KBM-7 (cell line): ENCODE results near the gene NGRN.
A peak's percentile ranks its signal among the peaks of the same experiment; 100 is the strongest.

Source experiments
- DNase-seq: peaks from one replicate; pipeline ENCODE4 v3.0.0-alpha.2; 2015
- in situ Hi-C: fragments of 300-500 bp; cut with MboI; formaldehyde crosslinking; loops from 2 replicates; pipeline ENCODE4 v1.14.3; 2020; ENCODE audit warnings: low sequenced_read_pairs, low pct_unique_long_range_greater_than_20kb, mixed read lengths

The NGRN gene

GRCh38 chr15:90305932-90306331 is 40.5 kb downstream of the NGRN start:
- in situ Hi-C loops: no loop called here
- DNase-seq: no peak

GRCh38 chr15:90306560-90306959 is 41.1 kb downstream of the NGRN start:
- no peak for DNase-seq

GRCh38 chr15:90307661-90308060 is 42.2 kb downstream of the NGRN start:
- in situ Hi-C loops: no loop called here
- DNase-seq: no peak

More at GRCh38 chr15:90306560-90306959, 41.1 kb downstream of the NGRN start:
- in situ Hi-C loops: no loop called here

- DNase-seq: no peak
- in situ Hi-C loops: no loop called here
Observed at GRCh38 chr15:90309020-90309419, 43.5 kb downstream of the NGRN start.

GRCh38 chr15:90315278-90315982 is 50.0 kb downstream of the NGRN start:
- in situ Hi-C loops: no loop called here
- no peak for DNase-seq

- in situ Hi-C loops: no loop called here
Observed at GRCh38 chr15:90316139-90316538, 50.7 kb downstream of the NGRN start.

GRCh38 chr15:90318591-90318990 is 53.1 kb downstream of the NGRN start:
- in situ Hi-C loops: no loop called here
- DNase-seq: no peak

More at GRCh38 chr15:90316139-90316538, 50.7 kb downstream of the NGRN start:
- DNase-seq: no peak

GRCh38 chr15:90320062-90320884 is 54.8 kb downstream of the NGRN start:
- in situ Hi-C loops: no loop called here
- DNase-seq: peak; percentile 84

GRCh38 chr15:90320885-90321278 is 55.4 kb downstream of the NGRN start:
- DNase-seq: no peak
- in situ Hi-C loops: no loop called here
